CD1c-positive myeloid dendritic cell (primary cell): ENCODE data around the gene TEX52.
"Not testable (repeated sequence)": the region's sequence is repeated elsewhere in the genome, so short reads cannot be mapped to it uniquely, and the experiment has no call there.

Experiments
- DNase-seq: peaks from one replicate; pipeline ENCODE4 v3.0.0-alpha.2; 2016; ENCODE audit errors: extremely low spot score

TEX52 gene

GRCh38 chr12:2864198-2864597 lies 7.4 kb upstream of the TEX52 start:
- no peak for DNase-seq

GRCh38 chr12:2863402-2863801 lies 6.6 kb upstream of the TEX52 start:
- DNase-seq, result not testable (repeated sequence)

- no peak for DNase-seq
Measured at GRCh38 chr12:2862876-2863275, 6.0 kb upstream of the TEX52 start.

- no peak for DNase-seq
Measured at GRCh38 chr12:2860170-2860569, 3.3 kb upstream of the TEX52 start.

GRCh38 chr12:2858944-2859421 lies 2.1 kb upstream of the TEX52 start:
- no peak for DNase-seq

- DNase-seq, result no peak
Measured at GRCh38 chr12:2858334-2858733, 1.5 kb upstream of the TEX52 start.

- no peak for DNase-seq
Measured at GRCh38 chr12:2857576-2857975, 737 bp upstream of the TEX52 start.

- DNase-seq, result no peak
Measured at GRCh38 chr12:2856051-2856450, 788 bp downstream of the TEX52 start.

GRCh38 chr12:2855546-2855945 lies 1.3 kb downstream of the TEX52 start:
- DNase-seq, result no peak

GRCh38 chr12:2854669-2855453 lies 2.0 kb downstream of the TEX52 start:
- no peak for DNase-seq

GRCh38 chr12:2853626-2854025 lies 3.2 kb downstream of the TEX52 start:
- DNase-seq, result peak; percentile 56

GRCh38 chr12:2851931-2852330 lies 4.9 kb downstream of the TEX52 start:
- no peak for DNase-seq

- no peak for DNase-seq
Measured at GRCh38 chr12:2845280-2845679, 11.6 kb downstream of the TEX52 start.

GRCh38 chr12:2844786-2845185 lies 12.1 kb downstream of the TEX52 start:
- DNase-seq, result no peak

GRCh38 chr12:2842948-2843347 lies 13.9 kb downstream of the TEX52 start:
- DNase-seq, result no peak

GRCh38 chr12:2841056-2841650 lies 15.7 kb downstream of the TEX52 start:
- no peak for DNase-seq

GRCh38 chr12:2836574-2836973 lies 20.3 kb downstream of the TEX52 start:
- DNase-seq, result peak; percentile 36

GRCh38 chr12:2835691-2836403 lies 21.0 kb downstream of the TEX52 start:
- DNase-seq, result no peak

GRCh38 chr12:2834581-2835491 lies 22.0 kb downstream of the TEX52 start, which contains the start of gene NRIP2:
TSS of gene NRIP2 (minus strand) at chr12:2835035. CDS start at chr12:2834983, 52 bp downstream.
- DNase-seq, result no peak

- DNase-seq, result no peak
Measured at GRCh38 chr12:2833810-2834209, 23.0 kb downstream of the TEX52 start.

GRCh38 chr12:2833327-2833726 lies 23.5 kb downstream of the TEX52 start:
- DNase-seq, result no peak
